Vagina (tissue), 2 donors: ENCODE data around the gene FAM181A. TPM values are rescaled to one million over a fixed set of nuclear protein-coding genes. Genes with fewer than 3 reads are reported as not detected.
A peak's percentile ranks its signal among the peaks of the same experiment; 100 is the strongest.

Experiments
- DNase-seq, 2 donors: peaks; one replicate each; pipeline ENCODE4 v3.0.0-alpha.2; 2017; ENCODE audit errors: extremely low spot score in 2 of 2
- H3K27ac ChIP-seq: fragments of 200-600 bp; sonication (generic); one replicate; pipeline ENCODE4 v1.5.1; 2019
- H3K27me3 ChIP-seq: fragments of 200-600 bp; sonication (generic); one replicate; pipeline ENCODE4 v1.5.1; 2019
- H3K36me3 ChIP-seq, 2 donors: fragments of 200-600 bp; sonication (generic); one replicate each; pipeline ENCODE4 v1.5.1; 2017 to 2019
- H3K4me1 ChIP-seq: fragments of 200-600 bp; sonication (generic); one replicate; pipeline ENCODE4 v1.5.1; 2019
- H3K4me3 ChIP-seq, 2 donors: fragments of 200-600 bp; sonication (generic); 1 replicate in 1 of 2; 2 replicates in 1 of 2; pipeline ENCODE4 v1.5.1; 2016 to 2019
- H3K9me3 ChIP-seq: fragments of 200-600 bp; sonication (generic); one replicate; pipeline ENCODE4 v1.5.1; 2019
- POLR2A ChIP-seq, 2 donors: fragments of 450-650 bp; IDR thresholded peaks; one replicate each; pipeline ENCODE4 v1.6.1; 2017; ENCODE audit warnings: antibody characterized with exemption in 2 of 2, mild to moderate bottlenecking in 2 of 2, moderate library complexity in 2 of 2
- POLR2AphosphoS5 ChIP-seq, 2 donors: sonication (generic); formaldehyde crosslinking; IDR thresholded peaks; one replicate each; pipeline ENCODE4 v1.9.0; 2017; ENCODE audit warnings: antibody characterized with exemption in 2 of 2, mild to moderate bottlenecking in 2 of 2, low read depth in 1 of 2; ENCODE audit not compliant: insufficient read depth in 1 of 2
- intact Hi-C: fragments of 100-400 bp; cut with DNase I; formaldehyde crosslinking; loops from one replicate; pipeline ENCODE4 v1.15.1; 2023
- total RNA-seq: library from RNA; depleted of rRNA; stranded (reverse); fragments of >200 nt; gene quantifications from one replicate; pipeline ENCODE4 v1.2.3, GENCODE V29; 2016
- TF ChIP-seq, protein P1 (sequence below), 3 experiments: fragments of 450-650 bp in 2 of 3; fragments of 200-600 bp in 1 of 3; sonication (generic) in 1 of 3; IDR thresholded peaks; one replicate each; pipeline ENCODE4 v1.5.1; 2017 to 2019; ENCODE audit warnings: antibody characterized with exemption in 3 of 3, mild to moderate bottlenecking in 2 of 3, moderate library complexity in 2 of 3

FAM181A gene
- total RNA-seq, 1 donor from 2014 or later, result not detected

- H3K27ac ChIP-seq, result peak overlapping the region; percentile 41
Measured at GRCh38 chr14:93880021-93880820, 46.9 kb upstream of the FAM181A start.

DNA sequence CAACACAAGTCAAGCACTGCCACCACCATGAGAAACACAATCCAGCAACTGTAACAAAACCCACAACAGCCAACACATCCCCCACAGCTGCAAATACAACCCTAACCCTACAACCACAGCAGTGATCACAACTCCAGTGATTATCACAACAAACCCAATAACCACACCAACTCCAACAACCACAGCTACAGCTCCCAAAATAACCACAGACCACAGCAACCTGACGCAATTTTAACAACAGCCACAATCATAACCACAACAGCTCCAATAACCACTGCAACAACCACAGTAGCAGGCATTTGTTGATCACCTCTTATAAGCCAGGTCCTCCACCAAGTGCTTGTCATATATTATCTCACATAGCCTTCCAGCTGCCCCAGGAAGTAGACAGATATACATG lies 42.2 kb upstream of the FAM181A start:
- Histone ChIP-seq H3K9me3 (no peaks in the 10 kb centered on the region), H3K4me1 (peaks cover 7% of the 10 kb centered on the region), H3K27ac (no peak overlapping the region), H3K4me3 (no peak overlapping the region), H3K36me3 (no peaks in the 10 kb centered on the region), H3K27me3 (no peaks in the 10 kb centered on the region)
- no peak for TF ChIP-seq POLR2A (IDR thresholded peaks at IDR 0.05)
- no peak for TF ChIP-seq POLR2AphosphoS5 (IDR thresholded peaks at IDR 0.05; ENCODE audit: insufficient read depth in 1 of 2, low read depth in 1 of 2)
- TF ChIP-seq, protein P1, sequence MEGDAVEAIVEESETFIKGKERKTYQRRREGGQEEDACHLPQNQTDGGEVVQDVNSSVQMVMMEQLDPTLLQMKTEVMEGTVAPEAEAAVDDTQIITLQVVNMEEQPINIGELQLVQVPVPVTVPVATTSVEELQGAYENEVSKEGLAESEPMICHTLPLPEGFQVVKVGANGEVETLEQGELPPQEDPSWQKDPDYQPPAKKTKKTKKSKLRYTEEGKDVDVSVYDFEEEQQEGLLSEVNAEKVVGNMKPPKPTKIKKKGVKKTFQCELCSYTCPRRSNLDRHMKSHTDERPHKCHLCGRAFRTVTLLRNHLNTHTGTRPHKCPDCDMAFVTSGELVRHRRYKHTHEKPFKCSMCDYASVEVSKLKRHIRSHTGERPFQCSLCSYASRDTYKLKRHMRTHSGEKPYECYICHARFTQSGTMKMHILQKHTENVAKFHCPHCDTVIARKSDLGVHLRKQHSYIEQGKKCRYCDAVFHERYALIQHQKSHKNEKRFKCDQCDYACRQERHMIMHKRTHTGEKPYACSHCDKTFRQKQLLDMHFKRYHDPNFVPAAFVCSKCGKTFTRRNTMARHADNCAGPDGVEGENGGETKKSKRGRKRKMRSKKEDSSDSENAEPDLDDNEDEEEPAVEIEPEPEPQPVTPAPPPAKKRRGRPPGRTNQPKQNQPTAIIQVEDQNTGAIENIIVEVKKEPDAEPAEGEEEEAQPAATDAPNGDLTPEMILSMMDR (IDR thresholded peaks at IDR 0.05), result no peak
- no peak for DNase-seq
- intact Hi-C loops, result no loop called here

More at GRCh38 chr14:93880021-93880820, 46.9 kb upstream of the FAM181A start:
- Histone ChIP-seq H3K27me3 (no peaks in the 10 kb centered on the region), H3K36me3 (no peaks in the 10 kb centered on the region), H3K4me3 (peak overlapping the region; percentile 9 to 14), H3K9me3 (no peaks in the 10 kb centered on the region), H3K4me1 (peaks cover 12% of the 10 kb centered on the region)
- no peak for DNase-seq
- TF ChIP-seq POLR2AphosphoS5 (IDR thresholded peaks at IDR 0.05; ENCODE audit: insufficient read depth in 1 of 2, low read depth in 1 of 2), result peak in 1 of 2 donors; percentile 84
- TF ChIP-seq POLR2A (IDR thresholded peaks at IDR 0.05), result no peak
- TF ChIP-seq, protein P1 (IDR thresholded peaks at IDR 0.05), result no peak
- intact Hi-C loops, result no loop called here

- DNase-seq, result no peak
- no peak for TF ChIP-seq POLR2AphosphoS5 (IDR thresholded peaks at IDR 0.05; ENCODE audit: insufficient read depth in 1 of 2, low read depth in 1 of 2)
- TF ChIP-seq POLR2A (IDR thresholded peaks at IDR 0.05), result no peak
- TF ChIP-seq, protein P1 (IDR thresholded peaks at IDR 0.05), result no peak
- Histone ChIP-seq H3K27ac (no peak overlapping the region), H3K4me3 (no peak overlapping the region), H3K27me3 (no peaks in the 10 kb centered on the region), H3K9me3 (no peaks in the 10 kb centered on the region), H3K36me3 (no peaks in the 10 kb centered on the region), H3K4me1 (peaks cover 10% of the 10 kb centered on the region)
- intact Hi-C loops, result no loop called here
Measured at GRCh38 chr14:93888995-93889394, 38.1 kb upstream of the FAM181A start.

DNA sequence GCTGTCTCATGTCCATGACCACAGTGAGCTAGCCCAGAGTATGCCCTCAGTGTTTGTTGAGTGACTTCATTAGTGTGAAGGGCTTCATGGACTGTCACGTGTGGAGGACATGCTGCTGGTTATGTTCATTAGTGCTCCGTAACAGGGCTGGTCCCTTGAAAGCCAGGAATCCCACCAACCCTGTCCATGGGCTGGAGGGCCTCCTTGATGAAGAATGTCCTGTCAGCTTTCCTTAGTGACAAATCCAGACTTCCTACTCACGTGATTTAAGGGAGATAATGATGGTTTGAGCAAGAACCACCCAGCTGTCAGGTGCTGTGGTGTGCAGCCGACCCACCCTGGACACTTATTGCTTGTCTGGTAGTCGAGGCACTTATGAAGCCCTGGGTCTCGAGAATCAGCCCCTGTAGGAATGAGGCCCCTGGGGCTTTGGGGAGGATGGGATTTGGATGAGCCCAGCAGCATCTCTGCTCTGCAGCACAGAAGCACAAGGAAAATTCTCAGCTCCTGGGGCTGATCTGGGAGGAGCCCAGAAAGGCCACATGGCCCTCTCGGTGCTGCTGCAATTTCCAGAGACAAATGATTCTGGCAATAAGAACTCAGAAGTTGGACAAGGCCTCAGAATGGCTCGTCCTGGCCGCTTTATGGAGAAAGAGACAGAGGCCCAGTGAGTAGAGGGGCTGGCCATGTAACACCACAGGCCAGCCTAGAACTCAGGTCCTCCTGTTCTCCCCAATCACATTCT lies 37.2 kb upstream of the FAM181A start:
- intact Hi-C loops, result loop anchor here (5.0 kb wide), 1 partner anchor 233 kb away; no protein-coding TSS in a partner anchor
- DNase-seq, result no peak

More for the DNA sequence above, 37.2 kb upstream of the FAM181A start:
- Histone ChIP-seq H3K36me3 (no peaks in the 10 kb centered on the region), H3K4me3 (no peak overlapping the region), H3K27ac (no peak overlapping the region), H3K4me1 (peaks cover 10% of the 10 kb centered on the region), H3K27me3 (no peaks in the 10 kb centered on the region), H3K9me3 (no peaks in the 10 kb centered on the region)
- TF ChIP-seq POLR2AphosphoS5 (IDR thresholded peaks at IDR 0.05; ENCODE audit: insufficient read depth in 1 of 2, low read depth in 1 of 2) (no peak), POLR2A (IDR thresholded peaks at IDR 0.05) (no peak)
- TF ChIP-seq, protein P1 (IDR thresholded peaks at IDR 0.05), result no peak
